Body of pancreas (tissue), 4 donors: ENCODE measurements around the gene HSD17B14. TPM values are rescaled to one million over a fixed set of nuclear protein-coding genes. Genes with fewer than 3 reads are reported as not detected.

ENCODE experiments used
- ATAC-seq: fragments of 150-250 bp; one replicate; pipeline ENCODE4 v1.9.1; 2016
- DNase-seq, 4 donors: peaks; one replicate each; pipeline ENCODE4 v3.0.0-alpha.2; 2019
- H3K27ac ChIP-seq, 4 donors: fragments of 200-600 bp; sonication (generic); 1 replicate in 3 of 4; 2 replicates in 1 of 4; pipeline versions ENCODE4 v1.5.1 to v1.6.1; 2016 to 2019; ENCODE audit warnings: mild to moderate bottlenecking in 1 of 4, mixed read lengths in 1 of 4, moderate library complexity in 1 of 4
- H3K27me3 ChIP-seq, 2 donors: fragments of 200-600 bp; sonication (generic); one replicate each; pipeline ENCODE4 v1.6.0; 2016; ENCODE audit warnings: mild to moderate bottlenecking in 1 of 2
- H3K36me3 ChIP-seq, 2 donors: fragments of 200-600 bp; sonication (generic); replicated peaks in 1 of 2; 2 replicates each; pipeline ENCODE4 v1.5.1; 2016; ENCODE audit warnings: low read depth in 2 of 2; ENCODE audit not compliant: insufficient read depth in 1 of 2
- H3K4me1 ChIP-seq: fragments of 200-600 bp; sonication (generic); one replicate; pipeline ENCODE4 v1.6.0; 2016
- H3K4me3 ChIP-seq, 2 donors: fragments of 200-600 bp; sonication (generic); 1 replicate in 1 of 2; 2 replicates in 1 of 2; pipeline ENCODE4 v1.5.1; 2016 to 2019
- H3K9me3 ChIP-seq, 3 donors: fragments of 200-600 bp; sonication (generic); 1 replicate in 2 of 3; 2 replicates in 1 of 3; pipeline ENCODE4 v1.5.1; 2016
- CTCF ChIP-seq, 7 experiments: fragments of 450-650 bp in 4 of 7; fragments of 200-600 bp in 3 of 7; sonication (generic) in 3 of 7; IDR thresholded peaks; one replicate each; pipeline ENCODE4 v1.5.1; 2016 to 2019; ENCODE audit warnings: antibody characterized with exemption in 7 of 7
- POLR2A ChIP-seq, 3 donors: fragments of 450-650 bp; IDR thresholded peaks; one replicate each; pipeline ENCODE4 v1.6.1; 2016; ENCODE audit warnings: antibody characterized with exemption in 3 of 3, mild to moderate bottlenecking in 2 of 3
- WGBS, 2 donors: methylation state at CpG; one replicate each; pipeline ENCODE4 v1.1.5; 2017; 5-methylcytosine and 5-hydroxymethylcytosine counted together
- intact Hi-C: fragments of 100-400 bp; cut with DNase I; formaldehyde crosslinking; loops from one replicate; pipeline ENCODE4 v1.15.1; 2023
- total RNA-seq, 2 donors: library from RNA; depleted of rRNA; stranded (reverse); fragments of >200 nt; gene quantifications; one replicate each; pipeline ENCODE4 v1.1.0, GENCODE V29; 2016

HSD17B14 gene
- total RNA-seq, 2 donors from 2014 or later, result 2.1 to 3.3 TPM

- Histone ChIP-seq H3K4me3 (no peak overlapping the region), H3K4me1 (peaks cover 53% of the 10 kb centered on the region), H3K27me3 (no peaks in the 10 kb centered on the region), H3K36me3 (no peaks in the 10 kb centered on the region), H3K27ac (peak overlapping the region in 3 of 4 donors; percentile 43 to 98 (median 55)), H3K9me3 (no peaks in the 10 kb centered on the region)
- TF ChIP-seq POLR2A (IDR thresholded peaks at IDR 0.05) (no peak), CTCF (IDR thresholded peaks at IDR 0.05) (peak in 1 of 7 experiments; percentile 22)
- intact Hi-C loops, result no loop called here
- WGBS, 2 donors, result 49 to 64% methylated on average over 8 to 13 of the region's 13 CpGs
- peak in 2 of 4 donors; percentile 44 to 55 for DNase-seq
- ATAC-seq, result no peak
Observed at GRCh38 chr19:48807590-48808308, 28.5 kb downstream of the HSD17B14 start.

GRCh38 chr19:48806818-48807589, 29.3 kb downstream of the HSD17B14 start:
- Histone ChIP-seq H3K27me3 (no peaks in the 10 kb centered on the region), H3K27ac (peak overlapping the region in 3 of 4 donors; percentile 43 to 98 (median 55)), H3K4me3 (no peak overlapping the region), H3K4me1 (peaks cover 46% of the 10 kb centered on the region), H3K9me3 (no peaks in the 10 kb centered on the region), H3K36me3 (no peaks in the 10 kb centered on the region)
- ATAC-seq, result no peak
- intact Hi-C loops, result no loop called here
- WGBS, 2 donors, result 44 to 74% methylated on average over 6 to 16 of the region's 17 CpGs
- peak; percentile 47 to 63 (median 52) for DNase-seq
- TF ChIP-seq POLR2A (IDR thresholded peaks at IDR 0.05), result peak in 1 of 3 donors; percentile 20
- TF ChIP-seq CTCF (IDR thresholded peaks at IDR 0.05), result no peak

- WGBS, 2 donors, result 71% methylated on average over 5 of the region's 5 CpGs; no CpG with 5 or more reads in 1 of the 2 donors
- peaks cover 45% of the 10 kb centered on the region for H3K4me1 ChIP-seq
- no peak for TF ChIP-seq POLR2A (IDR thresholded peaks at IDR 0.05)
- TF ChIP-seq CTCF (IDR thresholded peaks at IDR 0.05), result no peak
- intact Hi-C loops, result no loop called here
- ATAC-seq, result no peak
- H3K4me3 ChIP-seq, result no peak overlapping the region
- peak overlapping the region in 2 of 4 donors; percentile 43 to 55 for H3K27ac ChIP-seq
- DNase-seq, result peak in 1 of 4 donors; percentile 54
- H3K9me3 ChIP-seq, result no peaks in the 10 kb centered on the region
- H3K36me3 ChIP-seq, result no peaks in the 10 kb centered on the region
- no peaks in the 10 kb centered on the region for H3K27me3 ChIP-seq
Observed at GRCh38 chr19:48806518-48806817, 29.8 kb downstream of the HSD17B14 start.

- intact Hi-C loops, result no loop called here
- no peak for ATAC-seq
- H3K9me3 ChIP-seq, result no peaks in the 10 kb centered on the region
Observed at GRCh38 chr19:48805452-48805851, 30.8 kb downstream of the HSD17B14 start.

More at GRCh38 chr19:48805452-48805851, 30.8 kb downstream of the HSD17B14 start:
- Histone ChIP-seq H3K4me1 (peaks cover 42% of the 10 kb centered on the region), H3K27ac (no peak overlapping the region), H3K4me3 (no peak overlapping the region), H3K27me3 (no peaks in the 10 kb centered on the region), H3K36me3 (no peaks in the 10 kb centered on the region)
- 81 to 85% methylated on average over 5 to 15 of the region's 15 CpGs for WGBS, 2 donors
- no peak for TF ChIP-seq CTCF (IDR thresholded peaks at IDR 0.05)
- TF ChIP-seq POLR2A (IDR thresholded peaks at IDR 0.05), result no peak
- DNase-seq, result no peak
